DND-41 (cell line): ENCODE results near the gene ABHD12B.

ENCODE experiments used
- ATAC-seq: fragments of 200-7000 bp; cut with Tn5 transposase; 3 replicates; pipeline ENCODE4 v1.9.1; 2021; ENCODE audit warnings: low read depth; ENCODE audit not compliant: insufficient read depth
- DNase-seq: peaks from one replicate; pipeline ENCODE4 v3.0.0-alpha.2; 2020
- H2AFZ ChIP-seq: 2 replicates; pipeline ENCODE4 v1.6.0; 2012; ENCODE audit warnings: low read depth, low read length
- H3K27ac ChIP-seq: 2 replicates; pipeline ENCODE4 v1.5.1; 2012; ENCODE audit warnings: low read length, inconsistent platforms
- H3K27me3 ChIP-seq: fragments of 200-600 bp; sonication (generic); 2 replicates; pipeline ENCODE4 v1.6.0; 2012; ENCODE audit warnings: low read length, mild to moderate bottlenecking, inconsistent platforms; ENCODE audit not compliant: insufficient read depth, poor library complexity
- H3K36me3 ChIP-seq: 2 replicates; pipeline ENCODE4 v1.5.1; 2012; ENCODE audit warnings: low read length, inconsistent platforms; ENCODE audit not compliant: insufficient read depth
- H3K4me1 ChIP-seq: 2 replicates; pipeline ENCODE4 v1.5.1; 2012; ENCODE audit warnings: mild to moderate bottlenecking, low read length; ENCODE audit not compliant: insufficient read depth
- H3K4me2 ChIP-seq: 2 replicates; pipeline ENCODE4 v1.6.0; 2012; ENCODE audit warnings: mild to moderate bottlenecking, moderate library complexity, low read length, inconsistent platforms; ENCODE audit not compliant: insufficient read depth
- H3K4me3 ChIP-seq, 2 experiments: fragments of 200-600 bp in 1 of 2; shearing (Covaris generic) in 1 of 2; 2 replicates each; pipeline ENCODE4 v1.5.1; 2012 to 2016; ENCODE audit warnings: inconsistent platforms in 2 of 2, low read length in 2 of 2, mild to moderate bottlenecking in 2 of 2, low read depth in 1 of 2, moderate library complexity in 1 of 2
- H3K79me2 ChIP-seq: 2 replicates; pipeline ENCODE4 v1.6.0; 2012; ENCODE audit warnings: low read length, inconsistent platforms; ENCODE audit not compliant: insufficient read depth
- H3K9ac ChIP-seq: 2 replicates; pipeline ENCODE4 v1.6.0; 2012; ENCODE audit warnings: low read depth, mild to moderate bottlenecking, inconsistent platforms, low read length, moderate library complexity
- H3K9me3 ChIP-seq: 2 replicates; pipeline ENCODE4 v1.5.1; 2012; ENCODE audit warnings: low read length, moderate library complexity, mild to moderate bottlenecking, inconsistent platforms; ENCODE audit not compliant: insufficient read depth, severe bottlenecking
- H4K20me1 ChIP-seq: 2 replicates; pipeline ENCODE4 v1.6.0; 2012; ENCODE audit warnings: low read length; ENCODE audit not compliant: insufficient read depth
- CTCF ChIP-seq: IDR thresholded peaks from 2 replicates; pipeline ENCODE4 v1.5.1; 2012; ENCODE audit warnings: borderline replicate concordance, low read length, moderate library complexity, mild to moderate bottlenecking; ENCODE audit not compliant: poor library complexity, severe bottlenecking; ENCODE audit errors: extremely low read depth
- EZH2 ChIP-seq: IDR thresholded peaks from 3 replicates; pipeline ENCODE4 v1.6.1; 2012; ENCODE audit warnings: borderline replicate concordance, low read depth, mild to moderate bottlenecking, moderate library complexity, low read length, inconsistent platforms; ENCODE audit not compliant: severe bottlenecking

ABHD12B gene

GRCh38 chr14:50920482-50921230 lies 48.8 kb downstream of the ABHD12B start:
- Histone ChIP-seq H3K27me3 (no peaks in the 10 kb centered on the region), H3K4me3 (no peak overlapping the region), H4K20me1 (no peaks in the 10 kb centered on the region), H3K79me2 (no peaks in the 10 kb centered on the region), H3K9me3 (no peaks in the 10 kb centered on the region), H3K9ac (no peak overlapping the region), H3K36me3 (no peaks in the 10 kb centered on the region), H3K27ac (no peak overlapping the region), H3K4me2 (no peak overlapping the region), H3K4me1 (no peaks in the 10 kb centered on the region), H2AFZ (no peak overlapping the region)
- ATAC-seq (no peak), DNase-seq (no peak)
- TF ChIP-seq EZH2: no peak
- TF ChIP-seq CTCF: no peak

GRCh38 chr14:50922803-50923202 lies 51.0 kb downstream of the ABHD12B start:
- Histone ChIP-seq H2AFZ (no peak overlapping the region), H3K27me3 (no peaks in the 10 kb centered on the region), H3K27ac (no peak overlapping the region), H3K9ac (no peak overlapping the region), H3K4me3 (no peak overlapping the region), H3K4me2 (no peak overlapping the region), H3K9me3 (no peaks in the 10 kb centered on the region), H3K4me1 (peaks cover 6% of the 10 kb centered on the region), H3K79me2 (no peaks in the 10 kb centered on the region), H3K36me3 (no peaks in the 10 kb centered on the region), H4K20me1 (no peaks in the 10 kb centered on the region)
- DNase-seq (no peak), ATAC-seq (no peak)
- TF ChIP-seq CTCF (no peak), EZH2 (no peak)

- H3K4me1 ChIP-seq: peaks cover 6% of the 10 kb centered on the region
- TF ChIP-seq EZH2: no peak
- no peak for TF ChIP-seq CTCF
- H4K20me1 ChIP-seq: no peaks in the 10 kb centered on the region
- H3K27me3 ChIP-seq: no peaks in the 10 kb centered on the region
- H3K9ac ChIP-seq: no peak overlapping the region
- no peaks in the 10 kb centered on the region for H3K9me3 ChIP-seq
- ATAC-seq (no peak), DNase-seq (no peak)
- H3K27ac ChIP-seq: no peak overlapping the region
- H3K79me2 ChIP-seq: no peaks in the 10 kb centered on the region
- H2AFZ ChIP-seq: no peak overlapping the region
- H3K4me2 ChIP-seq: no peak overlapping the region
- no peaks in the 10 kb centered on the region for H3K36me3 ChIP-seq
- no peak overlapping the region for H3K4me3 ChIP-seq
These were observed 52.4 kb downstream of the ABHD12B start for GRCh38 chr14:50924236-50924635.
